ENCODE data around the gene OGFOD3.

OGFOD3 gene

DNA sequence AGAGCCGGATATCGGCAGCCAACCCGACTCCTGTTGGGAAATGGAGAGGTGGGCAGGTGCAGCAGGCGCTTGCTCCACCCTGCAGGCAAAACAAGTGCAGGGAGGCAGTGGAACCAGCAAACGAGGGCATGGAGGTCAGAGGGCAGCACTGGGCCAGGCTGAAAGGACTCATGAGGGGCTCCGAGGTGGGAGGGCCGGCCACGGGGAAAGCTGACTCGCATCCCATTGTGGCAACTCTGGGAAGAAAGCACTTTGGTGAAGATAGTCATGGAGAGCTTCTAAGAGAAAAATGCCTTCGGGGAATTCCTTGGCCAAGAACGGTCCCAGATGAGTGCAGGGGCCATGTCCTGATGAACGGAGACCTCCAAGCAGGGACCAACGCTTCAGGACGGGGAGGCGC lies 27.7 kb upstream of the OGFOD3 start:
- DNase-seq = no peak

DNA sequence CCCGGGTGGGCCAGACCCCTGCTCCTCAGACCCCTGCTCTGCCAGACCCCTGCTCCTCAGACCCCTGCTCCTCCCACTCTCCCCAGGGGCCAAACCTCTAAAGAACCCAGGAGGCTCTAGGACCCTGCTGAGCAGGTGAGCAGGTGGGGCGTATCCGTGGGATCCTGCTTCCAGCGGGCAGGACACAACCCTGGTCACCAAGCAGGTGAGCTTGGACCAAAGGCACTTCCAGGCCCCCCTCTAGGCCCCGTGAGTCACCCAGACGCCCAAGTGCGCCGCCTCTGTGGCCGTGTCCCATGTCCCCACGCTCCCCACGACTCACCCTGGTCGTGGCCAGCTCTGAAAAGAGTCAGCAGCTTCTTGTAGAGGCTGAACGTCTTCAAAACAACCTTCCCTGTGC lies 27.2 kb upstream of the OGFOD3 start:
- DNase-seq = no peak

GRCh38 chr17:82444941-82445521 lies 26.6 kb upstream of the OGFOD3 start:
- no peak for DNase-seq

- DNase-seq = no peak
These were observed 26.0 kb upstream of the OGFOD3 start for GRCh38 chr17:82444284-82444893.

GRCh38 chr17:82443465-82444283 lies 25.3 kb upstream of the OGFOD3 start:
- no peak for DNase-seq

- DNase-seq = no peak
These were observed 24.5 kb upstream of the OGFOD3 start for GRCh38 chr17:82442643-82443464.

- DNase-seq = no peak
These were observed 23.5 kb upstream of the OGFOD3 start for GRCh38 chr17:82441691-82442487.

GRCh38 chr17:82440991-82441627 lies 22.7 kb upstream of the OGFOD3 start:
- no peak for DNase-seq

- DNase-seq = no peak
These were observed 22.1 kb upstream of the OGFOD3 start for GRCh38 chr17:82440469-82440981.

DNA sequence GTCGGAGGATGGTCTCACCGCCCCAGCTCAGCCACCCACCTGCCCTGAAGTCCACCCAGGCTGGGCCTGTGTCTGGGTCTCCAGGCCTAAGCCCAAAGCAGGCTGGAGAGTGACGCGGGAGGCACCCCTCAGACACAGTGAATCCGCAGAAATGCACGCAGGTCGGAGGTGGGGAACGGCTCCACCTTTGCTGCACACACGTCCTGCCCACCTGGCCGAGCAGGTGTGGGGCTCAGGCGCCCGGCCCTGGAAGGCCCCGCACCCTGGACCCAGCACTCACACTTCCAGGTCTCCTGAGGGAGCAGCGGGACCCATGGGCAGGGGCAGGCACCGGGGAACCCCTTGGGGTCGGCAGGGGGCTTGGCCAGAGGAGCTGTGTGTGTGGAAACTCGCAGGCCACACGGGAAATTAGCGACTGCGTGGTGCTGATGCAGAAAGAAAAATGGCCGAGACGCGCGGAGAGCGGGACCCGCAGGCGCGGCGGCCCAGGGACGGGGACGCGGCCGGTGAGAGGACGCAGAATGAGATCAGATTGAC lies 21.5 kb upstream of the OGFOD3 start:
- no peak for DNase-seq

- no peak for DNase-seq
These were observed 20.9 kb upstream of the OGFOD3 start for GRCh38 chr17:82439194-82439828.

DNA sequence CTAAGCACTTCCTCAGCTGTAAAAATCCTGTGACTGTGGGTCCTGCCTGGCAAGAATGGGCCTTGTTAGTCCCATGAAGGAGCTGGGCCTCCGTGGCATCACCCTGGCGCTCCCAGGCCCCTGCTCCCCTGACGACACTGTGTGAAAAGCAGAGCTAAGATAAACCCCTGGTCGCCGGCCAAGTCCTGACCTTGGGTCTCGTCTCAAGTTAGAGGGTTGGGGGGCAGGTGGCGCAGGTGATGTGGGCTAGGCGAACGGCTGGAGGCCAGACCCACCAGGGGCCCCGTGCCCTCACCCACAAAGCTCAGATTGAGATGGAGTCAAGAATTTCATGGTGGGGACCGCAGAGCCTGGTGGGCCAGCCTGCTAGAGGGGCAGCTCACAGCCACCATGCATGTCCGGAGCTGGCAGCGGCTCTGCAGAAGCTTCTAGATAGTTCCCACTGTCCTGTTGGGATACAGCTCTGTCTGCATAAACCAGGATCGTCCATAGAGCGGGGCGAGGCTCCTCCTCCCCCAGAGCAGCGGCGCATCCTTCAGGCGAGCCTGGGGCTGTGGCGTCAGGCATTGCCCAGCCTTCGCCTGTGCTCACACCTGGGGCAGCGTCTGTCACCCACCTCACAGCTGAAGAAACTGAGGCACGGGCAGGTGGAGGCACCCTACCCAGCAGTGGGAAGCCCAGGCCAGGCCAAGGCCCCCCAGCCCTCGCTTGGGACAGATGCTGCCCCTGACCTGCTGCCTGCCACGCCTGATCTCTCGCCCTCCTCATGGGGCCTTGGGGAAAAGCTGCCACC lies 20.2 kb upstream of the OGFOD3 start:
- no peak for DNase-seq

DNA sequence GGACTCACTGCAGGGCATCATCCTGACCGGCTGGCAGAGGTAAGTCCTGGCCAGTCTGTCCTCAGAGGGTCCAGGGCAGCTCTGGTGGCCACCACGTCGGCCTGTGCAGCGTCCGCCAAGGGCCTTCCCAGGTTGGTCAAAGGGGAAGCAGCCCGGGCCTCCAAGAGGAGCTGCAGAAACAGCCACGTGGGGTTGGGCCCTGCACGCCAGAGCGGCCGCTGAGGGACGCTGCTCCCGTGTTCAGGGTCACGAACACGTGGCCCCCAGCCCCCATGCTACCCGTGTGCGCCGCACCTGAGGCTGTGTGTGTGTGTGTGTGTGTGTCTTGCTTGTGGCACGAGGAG lies 18.9 kb upstream of the OGFOD3 start:
- DNase-seq = no peak

DNA sequence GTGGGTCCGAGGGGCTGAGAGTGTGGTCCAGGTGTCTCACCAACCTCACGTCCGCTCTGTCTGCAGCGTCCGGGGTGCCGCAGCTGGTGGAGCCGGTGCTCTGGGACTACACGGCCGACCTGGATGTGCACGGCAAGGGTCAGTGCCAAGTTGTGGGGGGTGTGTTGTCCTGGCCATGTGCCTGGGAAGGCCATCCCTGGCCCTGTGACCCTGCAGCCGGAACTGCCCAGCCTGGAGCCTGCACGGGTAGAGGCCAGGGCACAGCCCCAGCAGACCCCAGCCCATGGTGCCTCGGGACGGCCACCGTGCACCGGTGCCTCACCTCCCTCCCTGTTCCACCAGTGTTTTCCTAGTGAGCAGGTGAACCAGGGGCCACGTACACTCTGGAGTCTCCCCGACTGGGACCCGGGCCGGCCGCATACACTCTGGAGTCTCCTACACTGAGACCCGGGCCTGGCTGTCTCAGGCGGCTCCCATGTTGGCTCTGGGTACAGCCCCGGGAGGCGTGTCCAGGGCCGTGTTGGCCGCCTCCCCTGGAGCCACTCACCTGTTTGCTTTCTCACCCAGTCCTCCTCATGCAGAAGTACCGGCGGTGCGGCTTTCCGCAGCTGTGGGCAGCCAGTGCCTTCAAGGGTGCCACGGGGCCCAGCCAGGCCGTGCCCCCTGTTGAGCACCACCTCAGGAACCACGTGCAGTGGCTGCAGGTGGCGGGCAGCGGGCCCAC lies 18.4 kb upstream of the OGFOD3 start:
- DNase-seq = no peak

- no peak for DNase-seq
These were observed 17.5 kb upstream of the OGFOD3 start for GRCh38 chr17:82435601-82436583.

GRCh38 chr17:82435103-82435502 lies 16.7 kb upstream of the OGFOD3 start:
- DNase-seq = no peak

GRCh38 chr17:82434216-82434565 lies 15.8 kb upstream of the OGFOD3 start:
- no peak for DNase-seq

DNA sequence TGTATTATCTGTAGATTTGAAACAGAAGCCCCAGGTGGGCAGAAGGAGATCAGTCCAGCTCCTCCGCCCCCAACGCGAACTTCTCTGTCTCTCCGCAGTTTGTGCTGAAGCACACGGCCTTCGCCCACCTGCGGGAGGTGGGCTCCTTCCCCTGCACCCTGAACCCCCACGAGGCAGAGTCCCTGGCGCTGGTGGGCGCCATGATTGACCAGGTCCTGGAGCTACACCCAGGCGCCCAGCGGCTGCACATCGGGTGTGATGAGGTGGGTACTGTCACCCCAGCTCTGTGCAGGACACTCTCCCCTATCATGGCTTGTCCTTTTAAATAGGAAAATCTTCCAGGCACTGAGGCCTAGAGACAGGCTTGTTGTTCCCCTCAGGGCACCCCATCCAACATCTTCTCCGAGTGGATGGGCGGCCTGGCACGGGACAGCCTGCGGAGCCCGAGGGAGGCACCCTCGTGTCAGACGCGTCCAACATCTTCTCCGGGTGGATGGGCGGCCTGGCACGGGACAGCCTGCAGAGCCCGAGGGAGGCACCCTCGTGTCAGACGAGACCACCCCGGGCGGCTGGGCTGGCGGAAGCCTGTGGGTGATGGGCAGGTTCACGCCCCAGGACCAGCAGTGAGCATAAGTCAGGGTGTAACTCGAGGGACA lies 15.3 kb upstream of the OGFOD3 start:
- DNase-seq = no peak
